Cardiac muscle cell (in vitro differentiated cells and primary cell): ENCODE results near the gene TBX4. TPM values are rescaled to one million over a fixed set of nuclear protein-coding genes. Genes with fewer than 3 reads are reported as not detected.

Experiments
- DNase-seq, 2 donors: peaks; one replicate each; pipeline versions ENCODE4 v3.0.0 to v3.0.0-alpha.2; 2010 to 2017; ENCODE audit warnings: low read depth in 1 of 2, low spot score in 1 of 2
- H3K27ac ChIP-seq: fragments of 200-600 bp; sonication (generic); 2 replicates; pipeline ENCODE4 v1.5.1; 2016
- H3K27me3 ChIP-seq: fragments of 200-600 bp; sonication (generic); 2 replicates; pipeline ENCODE4 v1.6.0; 2016; ENCODE audit warnings: control low read depth
- H3K36me3 ChIP-seq: fragments of 200-600 bp; sonication (generic); 2 replicates; pipeline ENCODE4 v1.5.1; 2016; ENCODE audit warnings: control low read depth
- H3K4me1 ChIP-seq: fragments of 200-600 bp; sonication (generic); 2 replicates; pipeline ENCODE4 v1.8.1; 2017; ENCODE audit warnings: low read depth, mild to moderate bottlenecking, mixed run types
- H3K4me3 ChIP-seq: fragments of 200-600 bp; sonication (generic); 2 replicates; pipeline ENCODE4 v1.5.1; 2016; ENCODE audit warnings: mild to moderate bottlenecking
- H3K9me3 ChIP-seq: fragments of 200-600 bp; sonication (generic); 2 replicates; pipeline ENCODE4 v1.5.1; 2017; ENCODE audit warnings: low read depth, mild to moderate bottlenecking, control low read depth
- CTCF ChIP-seq: IDR thresholded peaks from 2 replicates; pipeline ENCODE4 v1.5.1; 2012; ENCODE audit warnings: low read depth, mild to moderate bottlenecking, low read length
- polyA plus RNA-seq: library from polyadenylated mRNA; unstranded; fragments of >200 nt; fragmentation: Nextera tagmentation; extraction: Ambion mirVana; gene quantifications from 2 replicates; pipeline ENCODE4 v1.2.1, GENCODE V29; 2016
- total RNA-seq: library from RNA; depleted of rRNA; stranded (reverse); fragments of >200 nt; gene quantifications from 2 replicates; pipeline ENCODE4 v1.2.3, GENCODE V29; 2016

Gene TBX4
- total and polyA plus RNA-seq, 2 experiments from 2014 or later = 0.54 to 1.6 TPM

DNA sequence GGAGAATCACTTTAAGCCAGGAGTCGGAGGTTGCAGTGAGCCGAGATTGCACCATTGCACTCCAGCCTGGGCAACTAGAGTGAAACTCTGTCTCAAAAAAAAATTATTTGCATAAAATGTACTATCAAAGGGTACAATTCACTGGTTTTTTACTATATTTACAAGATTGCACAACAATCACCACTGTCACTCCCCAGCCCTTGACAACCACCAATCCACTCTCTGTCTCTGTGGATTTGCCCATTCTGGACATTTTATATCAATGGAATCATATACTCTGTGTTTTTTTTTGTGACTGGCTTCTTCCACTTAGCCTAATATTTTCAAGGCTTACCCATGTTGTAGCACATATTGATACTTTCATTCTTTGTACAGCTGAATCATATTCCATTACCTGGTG is 33.8 kb upstream of the TBX4 start:
- Histone ChIP-seq H3K9me3 (no peaks in the 10 kb centered on the region), H3K27ac (no peak overlapping the region), H3K4me3 (no peak overlapping the region), H3K4me1 (peaks cover 13% of the 10 kb centered on the region), H3K36me3 (no peaks in the 10 kb centered on the region), H3K27me3 (peaks cover 31% of the 10 kb centered on the region)
- no peak for TF ChIP-seq CTCF
- DNase-seq = no peak

DNA sequence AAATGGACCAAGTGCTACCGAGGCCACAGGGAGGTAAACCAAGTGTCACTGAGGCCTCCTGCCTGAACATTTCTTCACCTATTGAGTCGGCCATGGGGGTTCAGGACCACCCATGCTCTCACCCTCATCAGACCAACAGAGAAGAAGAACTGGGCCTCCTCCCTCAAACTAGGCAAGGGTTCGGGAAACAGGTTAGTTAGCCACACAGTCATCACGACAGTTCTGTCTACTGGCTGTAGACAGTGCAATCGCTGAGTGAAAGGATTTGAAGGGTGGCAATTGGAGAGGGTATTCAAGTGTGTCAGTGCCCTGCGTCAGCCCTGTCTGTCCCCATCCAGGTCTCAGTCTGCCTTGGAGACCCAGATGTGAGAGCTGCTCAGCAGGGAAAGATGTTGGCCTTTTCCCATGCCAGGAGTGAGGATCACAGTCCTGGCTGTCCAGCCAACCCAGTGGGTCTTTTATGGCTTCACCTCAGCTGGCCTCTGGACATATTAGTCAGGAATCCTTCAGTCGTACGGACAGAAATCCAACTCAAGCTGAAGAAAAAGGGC is 32.7 kb upstream of the TBX4 start:
- no peak for DNase-seq
- H3K4me1 ChIP-seq = peaks cover 6% of the 10 kb centered on the region
- H3K4me3 ChIP-seq = no peak overlapping the region
- no peak overlapping the region for H3K27ac ChIP-seq
- TF ChIP-seq CTCF = no peak
- H3K36me3 ChIP-seq = no peaks in the 10 kb centered on the region
- H3K27me3 ChIP-seq = peaks cover 42% of the 10 kb centered on the region
- H3K9me3 ChIP-seq = no peaks in the 10 kb centered on the region

DNA sequence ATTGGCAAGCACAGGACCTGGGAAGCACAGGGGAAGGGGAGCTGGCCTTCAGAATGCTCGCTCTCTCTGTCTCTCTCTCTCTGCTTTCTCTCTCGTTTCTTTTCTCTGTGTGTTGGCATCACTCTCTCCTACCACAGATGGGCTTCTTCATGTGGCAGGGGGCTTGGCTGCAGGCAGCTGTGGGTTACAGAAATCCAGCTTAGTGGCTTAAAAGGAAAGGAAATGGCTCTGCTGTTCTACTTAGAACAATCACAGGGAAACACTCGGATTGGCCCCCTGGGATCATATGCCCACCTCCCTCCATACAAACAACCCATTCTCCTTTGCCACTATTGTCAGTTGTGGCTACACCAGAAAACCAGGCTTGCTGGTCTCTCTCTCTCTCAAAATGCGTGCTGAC is 32.2 kb upstream of the TBX4 start:
- Histone ChIP-seq H3K27ac (no peak overlapping the region), H3K4me1 (peaks cover 6% of the 10 kb centered on the region), H3K4me3 (no peak overlapping the region), H3K36me3 (no peaks in the 10 kb centered on the region), H3K9me3 (no peaks in the 10 kb centered on the region), H3K27me3 (peaks cover 43% of the 10 kb centered on the region)
- no peak for DNase-seq
- TF ChIP-seq CTCF = no peak

DNA sequence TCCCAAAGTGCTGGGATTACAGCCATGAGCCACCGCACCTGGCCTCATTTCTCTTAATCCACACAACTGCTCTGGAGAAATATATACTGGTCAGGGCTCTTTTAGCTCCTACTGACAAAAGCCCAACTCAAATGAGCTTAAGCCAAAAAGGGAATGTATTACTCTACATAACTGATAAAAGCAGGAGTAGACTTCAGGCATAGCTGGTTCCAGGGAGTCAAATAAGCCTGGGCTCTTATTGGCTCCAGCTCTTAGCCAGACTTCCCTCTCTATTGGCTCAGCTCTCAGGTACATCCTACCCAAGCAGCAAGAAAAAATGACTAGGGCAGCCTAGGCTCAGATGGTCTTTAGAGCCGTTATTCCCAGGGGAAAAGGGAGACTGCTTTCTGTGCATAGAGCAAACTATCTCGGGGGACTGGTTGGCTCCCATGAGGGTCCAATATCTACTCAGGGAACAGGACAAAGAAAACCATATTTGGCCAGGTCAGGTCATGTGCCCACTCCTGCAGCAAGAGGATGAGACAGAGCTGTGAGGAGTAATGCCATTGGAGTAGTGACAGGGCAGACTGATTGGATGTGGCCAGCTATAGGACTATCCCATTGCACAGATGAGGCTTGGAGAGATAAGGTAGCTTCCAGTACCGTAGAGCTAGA is 31.4 kb upstream of the TBX4 start:
- TF ChIP-seq CTCF = no peak
- no peak for DNase-seq
- Histone ChIP-seq H3K27ac (no peak overlapping the region), H3K4me1 (peaks cover 6% of the 10 kb centered on the region), H3K4me3 (no peak overlapping the region), H3K27me3 (peaks cover 45% of the 10 kb centered on the region), H3K9me3 (no peaks in the 10 kb centered on the region), H3K36me3 (no peaks in the 10 kb centered on the region)

GRCh38 chr17:61421460-61421859 is 30.8 kb upstream of the TBX4 start:
- DNase-seq = no peak
- H3K4me3 ChIP-seq = no peak overlapping the region
- no peak for TF ChIP-seq CTCF
- H3K36me3 ChIP-seq = no peaks in the 10 kb centered on the region
- no peak overlapping the region for H3K27ac ChIP-seq
- H3K4me1 ChIP-seq = peaks cover 2% of the 10 kb centered on the region
- H3K27me3 ChIP-seq = peaks cover 45% of the 10 kb centered on the region
- H3K9me3 ChIP-seq = no peaks in the 10 kb centered on the region
